SK-N-SH (cell line): ENCODE data around the gene NRIP2. TPM values are rescaled to one million over a fixed set of nuclear protein-coding genes. Genes with fewer than 3 reads are reported as not detected.

Experiments used
- CTCF ChIA-PET: fragments of 300-600, 350-600 bp; formaldehyde crosslinking; extraction: SDS; loops from one replicate; lab custom pipeline; 2021; lab: Yijun Ruan, JAX
- POLR2A ChIA-PET: fragments of 350-600 bp; sonication (Branson Sonifier 250); formaldehyde crosslinking; extraction: SDS; loops from one replicate; lab custom pipeline; 2020; ENCODE audit warnings: antibody characterized with exemption, inconsistent platforms; lab: Yijun Ruan, JAX
- DNase-seq: peaks from one replicate; pipeline ENCODE4 v3.0.0; 2012
- H2AFZ ChIP-seq: fragments of 200-600 bp; sonication (generic); 2 replicates; pipeline ENCODE4 v1.8.1; 2016; ENCODE audit warnings: antibody characterized with exemption, mild to moderate bottlenecking, low read depth
- H3F3A ChIP-seq: fragments of 200-600 bp; sonication (generic); replicated peaks from 2 replicates; pipeline ENCODE3; 2016; ENCODE audit warnings: antibody characterized with exemption, mild to moderate bottlenecking; ENCODE audit not compliant: insufficient read depth
- H3K27ac ChIP-seq, 2 experiments: fragments of 200-500 bp in 1 of 2; fragments of 200-600 bp in 1 of 2; sonication (Bioruptor generic) in 1 of 2; sonication (generic), shearing (Covaris generic) in 1 of 2; 2 replicates each; pipeline versions ENCODE4 v1.5.1 to v1.6.1; 2014 to 2016; ENCODE audit warnings: low read depth in 2 of 2, inconsistent platforms in 1 of 2, low read length in 1 of 2, mild to moderate bottlenecking in 1 of 2, mixed read lengths in 1 of 2
- H3K27me3 ChIP-seq: fragments of 200-600 bp; sonication (generic), shearing (Covaris generic); 2 replicates; pipeline ENCODE4 v1.6.1; 2016; ENCODE audit warnings: mixed run types; ENCODE audit not compliant: insufficient read depth
- H3K36me3 ChIP-seq, 2 experiments: fragments of 200-500 bp in 1 of 2; fragments of 200-600 bp in 1 of 2; sonication (Bioruptor generic) in 1 of 2; sonication (generic) in 1 of 2; replicated peaks in 1 of 2; 2 replicates each; pipeline versions ENCODE3 to v1.5.1; 2014 to 2016; ENCODE audit warnings: low read length in 1 of 2, mild to moderate bottlenecking in 1 of 2; ENCODE audit not compliant: insufficient read depth in 2 of 2, control insufficient read depth in 1 of 2
- H3K4me1 ChIP-seq, 2 experiments: fragments of 200-500 bp in 1 of 2; fragments of 200-600 bp in 1 of 2; sonication (Bioruptor generic) in 1 of 2; sonication (generic), shearing (Covaris generic) in 1 of 2; 2 replicates each; pipeline versions ENCODE4 v1.5.1 to v1.6.1; 2014 to 2016; ENCODE audit warnings: low read depth in 1 of 2, low read length in 1 of 2, mixed run types in 1 of 2; ENCODE audit not compliant: insufficient read depth in 2 of 2, control insufficient read depth in 1 of 2
- H3K4me2 ChIP-seq: fragments of 200-600 bp; sonication (generic), shearing (Covaris generic); 2 replicates; pipeline ENCODE4 v1.6.1; 2017; ENCODE audit warnings: mixed run types
- H3K4me3 ChIP-seq, 2 experiments: fragments of 200-500 bp in 1 of 2; fragments of 200-600 bp in 1 of 2; sonication (Bioruptor generic) in 1 of 2; sonication (generic), shearing (Covaris generic) in 1 of 2; 2 replicates each; pipeline versions ENCODE4 v1.5.1 to v1.8.1; 2014 to 2016; ENCODE audit warnings: low read depth in 2 of 2, inconsistent platforms in 1 of 2, low read length in 1 of 2, mild to moderate bottlenecking in 1 of 2, mixed read lengths in 1 of 2, moderate library complexity in 1 of 2
- H3K79me2 ChIP-seq: fragments of 200-600 bp; sonication (generic); 2 replicates; pipeline ENCODE4 v1.8.1; 2017; ENCODE audit warnings: mild to moderate bottlenecking; ENCODE audit not compliant: insufficient read depth
- H3K9ac ChIP-seq: fragments of 200-600 bp; sonication (generic); 2 replicates; pipeline ENCODE4 v1.6.1; 2017; ENCODE audit warnings: mixed run types
- H3K9me2 ChIP-seq: fragments of 200-600 bp; sonication (generic); 2 replicates; pipeline ENCODE4 v1.6.1; 2017; ENCODE audit warnings: mixed run types
- H3K9me3 ChIP-seq: fragments of 200-600 bp; sonication (generic); 2 replicates; pipeline ENCODE4 v1.6.1; 2017; ENCODE audit warnings: mixed run types, mild to moderate bottlenecking, moderate library complexity
- H4K20me1 ChIP-seq: fragments of 200-600 bp; sonication (generic); 2 replicates; pipeline ENCODE4 v1.6.1; 2017; ENCODE audit warnings: mild to moderate bottlenecking, mixed run types; ENCODE audit not compliant: insufficient read depth
- CTCF ChIP-seq: fragments of 200-600 bp; sonication (generic); IDR thresholded peaks from 2 replicates; pipeline ENCODE4 v1.6.1; 2017; ENCODE audit warnings: antibody characterized with exemption, mild to moderate bottlenecking, moderate library complexity
- FOSL2 ChIP-seq: IDR thresholded peaks from 2 replicates; pipeline ENCODE4 v1.4.0; 2012; ENCODE audit warnings: low read depth, mild to moderate bottlenecking, moderate library complexity, borderline replicate concordance
- FOXJ3 ChIP-seq: sonication (generic); formaldehyde crosslinking; IDR thresholded peaks from 2 replicates; pipeline ENCODE4 v1.5.1; 2020; ENCODE audit warnings: mild to moderate bottlenecking, missing genetic modification reagents
- FOXM1 ChIP-seq: IDR thresholded peaks from 2 replicates; pipeline ENCODE4 v1.4.0; 2012; ENCODE audit warnings: low read depth, mild to moderate bottlenecking
- GABPA ChIP-seq: IDR thresholded peaks from 2 replicates; pipeline ENCODE4 v1.4.0; 2012; ENCODE audit warnings: low read depth, mild to moderate bottlenecking
- GATA2 ChIP-seq: sonication (generic); formaldehyde crosslinking; IDR thresholded peaks from 2 replicates; pipeline ENCODE4 v1.5.0; 2020; ENCODE audit warnings: mild to moderate bottlenecking, missing genetic modification reagents
- JUND ChIP-seq: IDR thresholded peaks from 2 replicates; pipeline ENCODE4 v1.4.0; 2012
- MAX ChIP-seq: IDR thresholded peaks from 2 replicates; pipeline ENCODE4 v1.4.0; 2012; ENCODE audit warnings: low read depth
- MEF2A ChIP-seq: IDR thresholded peaks from 2 replicates; pipeline ENCODE4 v1.4.0; 2012; ENCODE audit warnings: low read depth, borderline replicate concordance
- PBX3 ChIP-seq: IDR thresholded peaks from 2 replicates; pipeline ENCODE4; 2012
- POLR2AphosphoS5 ChIP-seq: IDR thresholded peaks from 2 replicates; pipeline ENCODE4 v1.6.1; 2012; ENCODE audit warnings: low read depth, low read length
- RCOR1 ChIP-seq: fragments of 150-350 bp; IDR thresholded peaks from 2 replicates; pipeline ENCODE4 v1.6.1; 2017; ENCODE audit warnings: antibody characterized with exemption, low read length
- REST ChIP-seq: IDR thresholded peaks from 2 replicates; pipeline ENCODE4 v1.6.1; 2012; ENCODE audit warnings: mild to moderate bottlenecking, low read depth, low read length, moderate library complexity
- RFX5 ChIP-seq: IDR thresholded peaks from 2 replicates; pipeline ENCODE4 v1.6.1; 2012; ENCODE audit warnings: mild to moderate bottlenecking, improper control_type of control experiment, low read length
- RXRA ChIP-seq: IDR thresholded peaks from 2 replicates; pipeline ENCODE4 v1.4.0; 2012; ENCODE audit warnings: low read depth, mild to moderate bottlenecking, borderline replicate concordance
- SIN3A ChIP-seq: IDR thresholded peaks from 2 replicates; pipeline ENCODE4 v1.6.1; 2012; ENCODE audit warnings: low read depth, mild to moderate bottlenecking, low read length, moderate library complexity, borderline replicate concordance
- SMC3 ChIP-seq: IDR thresholded peaks from 2 replicates; pipeline ENCODE4 v1.6.1; 2012; ENCODE audit warnings: low read depth, low read length, improper control_type of control experiment
- TAF1 ChIP-seq: IDR thresholded peaks from 2 replicates; pipeline ENCODE4 v1.6.1; 2012; ENCODE audit warnings: low read depth, mild to moderate bottlenecking, low read length, moderate library complexity, borderline replicate concordance
- YY1 ChIP-seq: IDR thresholded peaks from 2 replicates; pipeline ENCODE4 v1.4.0; 2012; ENCODE audit warnings: low read depth, mild to moderate bottlenecking
- ZBTB33 ChIP-seq: IDR thresholded peaks from 2 replicates; pipeline ENCODE4 v1.4.0; 2012; ENCODE audit warnings: low read depth, borderline replicate concordance
- WGBS: methylation state at CpG from one replicate; pipeline ENCODE4 v1.1.6; 2017; ENCODE audit warnings: low lambda C conversion rate; 5-methylcytosine and 5-hydroxymethylcytosine counted together
- polyA plus RNA-seq, 3 experiments: library from polyadenylated mRNA; depleted of rRNA; stranded (reverse); fragments of >200 nt; gene quantifications; 2 replicates each; pipeline ENCODE4 v1.2.3, GENCODE V29; 2012

Gene NRIP2
- polyA plus RNA-seq, 1 of the 3 experiments (the other 2 are of a cell fraction): not detected

GRCh38 chr12:2812290-2813213 is 22.3 kb downstream of the NRIP2 start, which contains the start of gene ITFG2 (continued):
- TF ChIP-seq GABPA (peak; percentile 91), FOSL2 (no peak), PBX3 (peak; percentile 99), POLR2AphosphoS5 (peak; percentile 94), MEF2A (no peak), YY1 (0 out of 2 replicates have a peak, but pooled peaks have one; percentile 65), MAX (peak; percentile 96), SIN3A (peak; percentile 41; the same call in 1 of the 2 replicates), TAF1 (peak; percentile 79; the same call in 1 of the 2 replicates), SMC3 (no peak), GATA2 (CRISPR knock-in tag) (no peak), RCOR1 (peak; percentile 22), RXRA (no peak)
- TF ChIP-seq, all 33 proteins: peak for 17

GRCh38 chr12:2811801-2812200 is 23.0 kb downstream of the NRIP2 start:
- POLR2A ChIA-PET: no interaction called here
- CTCF ChIA-PET: interaction anchor here (1.0 to 3.1 kb wide), 4 partner anchors 11 to 28 kb away, joined by 3 to 14 read pairs (median 3); partner anchors contain the start of gene NRIP2
- Histone ChIP-seq H3K9me2 (no peaks in the 10 kb centered on the region), H3K4me3 (peak overlapping the region; percentile 68 to 81), H3K4me2 (peak overlapping the region; percentile 77), H2AFZ (peak overlapping the region; percentile 77), H4K20me1 (no peaks in the 10 kb centered on the region), H3K79me2 (peaks cover 34% of the 10 kb centered on the region), H3K27me3 (no peaks in the 10 kb centered on the region), H3K9me3 (no peaks in the 10 kb centered on the region), H3K4me1 (peaks cover 0 to 3% of the 10 kb centered on the region in 2 experiments; a peak in 1 of 4 replicates), H3K27ac (peak overlapping the region; percentile 60 to 87), H3F3A (no peaks in the 10 kb centered on the region), H3K9ac (peak overlapping the region; percentile 82; the same call in 1 of the 2 replicates), H3K36me3 (peaks cover 0 to 3% of the 10 kb centered on the region in 2 experiments)
- 74% methylated on average over 5 of the region's 5 CpGs for WGBS
- no peak for DNase-seq
- TF ChIP-seq CTCF: no peak
- TF ChIP-seq RFX5: no peak
- TF ChIP-seq ZBTB33: no peak
- no peak for TF ChIP-seq FOXJ3 (CRISPR knock-in tag)
- TF ChIP-seq YY1: no peak
- no peak for TF ChIP-seq RCOR1
- no peak for TF ChIP-seq SIN3A
- TF ChIP-seq FOXM1: no peak
- TF ChIP-seq JUND: no peak
- TF ChIP-seq PBX3: no peak
- no peak for TF ChIP-seq REST
